NK-92 treated with Interleukin-12 subunit alpha and Interleukin-12 subunit beta, amount 100 ng/mL, for 24 hours (cell line): ENCODE results near the gene TASOR.
"Not testable (repeated sequence)": the region's sequence is repeated elsewhere in the genome, so short reads cannot be mapped to it uniquely, and the experiment has no call there.

Experiments
- DNase-seq: peaks from one replicate; lab custom pipeline; 2025; lab: John Stamatoyannopoulos, UW

TASOR gene

DNA sequence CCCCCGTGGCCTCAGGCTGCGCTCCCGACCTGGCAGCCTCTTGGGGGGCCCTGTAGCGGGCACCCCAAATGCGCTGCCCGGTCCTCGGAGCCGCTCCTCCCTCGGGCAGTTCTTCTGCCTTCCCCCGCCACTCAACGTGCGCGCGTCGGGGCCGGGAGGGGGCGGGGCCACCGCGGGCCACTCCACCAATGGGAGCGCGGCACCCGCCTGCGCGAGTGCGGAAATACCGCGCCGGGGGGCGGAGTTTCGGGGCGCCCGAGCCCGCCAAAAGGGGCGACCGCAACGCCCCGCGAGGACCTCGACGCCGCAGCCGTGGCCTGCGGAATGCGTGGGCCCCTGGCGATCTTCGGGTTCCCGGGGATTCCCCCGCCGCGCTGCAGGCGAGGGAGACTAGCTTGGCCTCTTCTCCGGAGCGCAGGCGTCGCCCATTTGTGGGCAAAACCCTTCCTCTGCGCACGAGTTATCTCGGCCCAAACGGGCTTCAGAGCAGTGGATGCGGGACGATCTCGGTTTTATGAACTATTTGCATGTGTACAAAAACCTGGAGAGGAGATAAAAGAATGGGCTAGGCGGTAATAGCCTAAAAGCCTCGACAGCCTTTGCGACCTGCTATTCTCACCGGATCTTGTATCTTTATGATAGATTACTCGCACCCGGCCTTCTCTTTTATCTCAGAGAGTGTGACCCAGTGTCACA is at the start of gene TASOR:
TASOR (minus strand) TSS at position 144 of the 696 bp plus-strand sequence. CDS start 259 bp downstream, outside the sequence.
- DNase-seq, result peak; percentile 67

DNA sequence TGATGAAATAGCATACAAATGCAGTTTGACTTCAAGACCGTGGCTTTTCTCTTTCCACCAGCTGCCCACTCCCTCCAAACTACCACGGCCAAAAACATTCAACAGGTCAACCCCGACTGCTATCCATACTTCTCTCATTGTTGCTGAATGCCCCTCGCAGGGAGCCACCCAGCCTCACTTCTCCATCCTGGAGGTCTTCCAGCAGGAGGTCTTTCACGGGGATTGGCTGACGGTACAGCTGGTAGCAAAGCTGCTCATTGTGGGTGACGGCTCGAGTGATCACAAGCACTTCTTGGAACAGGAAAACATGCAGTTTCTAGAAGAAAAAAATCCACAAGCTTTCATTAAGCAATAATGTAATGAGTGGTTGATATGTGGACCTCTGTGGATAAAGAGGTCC is 49.0 kb upstream of the TASOR start:
- no peak for DNase-seq

DNA sequence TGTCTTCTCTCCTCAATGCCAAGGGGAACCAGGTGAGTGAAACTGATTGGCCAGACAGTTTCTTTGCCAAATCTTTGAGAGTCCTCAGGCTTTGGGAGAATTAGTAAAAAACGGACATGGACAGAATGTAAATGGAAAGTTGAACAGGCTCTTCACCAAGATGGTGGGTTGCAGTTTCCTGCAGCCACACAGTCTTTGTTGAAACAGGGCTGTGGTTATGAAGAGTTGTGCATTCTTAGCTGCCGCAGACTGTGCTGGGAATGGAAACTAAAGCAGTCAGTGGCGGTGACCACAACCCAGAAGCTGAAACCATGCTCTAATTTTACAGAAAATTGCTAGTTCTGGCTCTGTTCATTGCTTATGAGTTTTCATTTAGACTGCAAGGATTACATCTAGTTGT is 42.1 kb upstream of the TASOR start:
- DNase-seq, result peak; percentile 45

GRCh38 chr3:56724676-56725075 is 41.6 kb upstream of the TASOR start:
- DNase-seq, result no peak

DNA sequence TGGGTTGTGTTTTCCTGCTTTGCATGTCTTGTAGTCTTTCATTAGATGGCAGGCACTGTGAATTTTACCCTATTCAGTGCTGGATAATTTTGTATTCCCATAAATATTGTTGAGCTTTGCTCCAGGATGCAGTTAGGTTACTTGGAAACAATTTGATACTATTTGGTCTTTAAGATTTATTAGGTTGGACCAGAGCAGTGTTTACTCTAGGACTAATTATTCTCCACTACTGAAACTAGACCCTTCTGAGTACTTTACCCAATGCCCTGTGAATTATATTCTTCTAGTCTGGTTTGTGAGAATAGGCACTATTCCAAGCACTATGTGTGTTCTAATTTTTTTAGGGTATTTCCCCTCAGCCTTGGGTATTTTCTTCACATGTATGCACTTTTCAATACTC is 37.8 kb upstream of the TASOR start:
- no peak for DNase-seq

DNA sequence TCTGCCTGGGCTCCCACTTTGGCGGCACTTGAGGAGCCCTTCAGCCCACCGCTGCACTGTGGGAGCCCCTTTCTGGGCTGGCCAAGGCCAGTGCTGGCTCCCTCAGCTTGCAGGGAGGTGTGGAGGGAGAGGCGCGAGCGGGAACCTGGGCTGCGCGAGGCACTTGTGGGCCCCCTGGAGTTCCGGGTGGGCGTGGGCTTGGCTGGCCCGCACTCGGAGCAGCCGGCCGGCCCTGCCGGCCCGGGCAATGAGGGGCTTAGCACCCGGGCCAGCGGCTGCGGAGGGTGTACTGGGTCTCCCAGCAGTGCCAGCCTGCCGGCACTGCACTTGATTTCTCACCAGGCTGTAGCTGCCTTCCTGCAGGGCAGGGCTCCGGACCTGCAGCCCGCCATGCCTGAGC is 35.7 kb upstream of the TASOR start:
- not testable (repeated sequence) for DNase-seq

DNA sequence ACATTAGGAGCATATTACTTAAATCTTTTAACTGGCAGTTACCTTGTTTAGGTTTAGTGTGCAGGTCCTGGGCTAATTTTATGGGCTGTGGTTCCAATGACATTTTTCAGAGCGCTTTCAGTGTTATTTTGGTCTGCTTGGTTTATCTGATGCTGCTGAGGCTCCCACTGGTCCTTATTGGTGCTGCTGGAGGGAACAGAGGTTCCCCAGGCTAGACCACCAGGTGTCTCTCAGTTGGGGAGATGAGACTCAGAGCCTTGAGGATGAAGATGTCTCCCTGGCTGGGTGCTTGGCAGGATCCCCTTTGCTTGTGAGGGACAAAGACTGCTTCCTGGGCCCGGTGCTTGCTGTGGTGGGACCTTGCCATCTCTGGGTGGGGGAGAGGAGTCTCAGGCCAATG is 28.3 kb upstream of the TASOR start:
- no peak for DNase-seq

- DNase-seq, result not testable (repeated sequence)
Observed at GRCh38 chr3:56707412-56707811, 24.3 kb upstream of the TASOR start.

DNA sequence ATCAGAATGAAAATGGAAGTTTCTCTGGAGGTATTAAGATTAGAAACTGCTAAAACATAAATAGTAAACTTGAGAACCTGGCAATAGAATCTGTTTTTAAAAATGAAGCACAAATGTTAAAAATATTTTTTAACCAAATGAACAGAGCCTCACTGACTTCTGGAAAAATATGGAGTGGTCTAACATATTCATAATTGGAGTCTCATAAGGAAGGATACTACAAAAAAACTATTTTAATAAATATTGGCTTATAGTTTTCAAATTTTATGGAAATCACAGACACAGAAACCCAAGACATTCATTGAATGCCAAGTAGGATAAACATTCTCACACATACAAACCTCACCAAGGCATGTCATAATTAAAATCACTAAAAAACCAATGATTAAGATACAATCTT is 23.6 kb upstream of the TASOR start:
- DNase-seq, result no peak

DNA sequence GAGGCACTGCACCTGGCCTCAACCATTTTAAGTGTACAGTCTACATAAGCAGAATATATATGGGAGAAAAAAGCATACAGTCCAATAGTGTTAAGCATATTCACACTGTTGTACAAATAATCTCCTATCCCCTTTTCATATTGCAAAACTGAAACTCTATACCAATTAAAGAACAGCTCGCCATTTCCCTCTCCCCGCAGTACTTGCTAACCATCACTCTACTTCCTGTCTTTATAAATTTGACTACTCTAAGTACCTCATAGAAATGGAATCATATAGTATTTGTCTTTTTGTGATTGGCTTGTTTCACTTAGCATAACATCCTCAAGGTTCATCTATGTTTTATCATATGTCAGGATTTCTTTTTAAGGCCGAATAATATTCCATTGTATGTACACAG is 21.6 kb upstream of the TASOR start:
- no peak for DNase-seq

GRCh38 chr3:56702490-56703315 is 19.6 kb upstream of the TASOR start:
- DNase-seq, result no peak

DNA sequence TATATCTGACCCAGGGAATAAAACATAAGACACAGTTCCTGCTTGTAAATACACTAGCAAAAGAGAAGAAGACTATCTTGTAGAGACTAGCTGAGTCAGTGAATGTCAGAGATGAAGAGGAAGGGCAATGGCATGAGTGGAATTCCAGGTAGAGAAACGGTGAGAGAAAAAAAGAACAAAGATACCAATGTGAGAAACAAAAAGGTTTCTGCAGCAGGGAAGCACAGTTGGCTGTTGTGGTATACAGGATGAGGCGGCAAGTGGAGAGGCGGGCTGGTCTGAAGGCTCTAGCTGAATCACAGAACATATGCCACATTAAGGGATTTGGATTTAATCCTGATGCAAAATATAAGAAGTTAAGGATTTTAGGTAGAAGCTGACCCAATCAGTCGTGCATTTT is 17.1 kb upstream of the TASOR start:
- DNase-seq, result no peak

DNA sequence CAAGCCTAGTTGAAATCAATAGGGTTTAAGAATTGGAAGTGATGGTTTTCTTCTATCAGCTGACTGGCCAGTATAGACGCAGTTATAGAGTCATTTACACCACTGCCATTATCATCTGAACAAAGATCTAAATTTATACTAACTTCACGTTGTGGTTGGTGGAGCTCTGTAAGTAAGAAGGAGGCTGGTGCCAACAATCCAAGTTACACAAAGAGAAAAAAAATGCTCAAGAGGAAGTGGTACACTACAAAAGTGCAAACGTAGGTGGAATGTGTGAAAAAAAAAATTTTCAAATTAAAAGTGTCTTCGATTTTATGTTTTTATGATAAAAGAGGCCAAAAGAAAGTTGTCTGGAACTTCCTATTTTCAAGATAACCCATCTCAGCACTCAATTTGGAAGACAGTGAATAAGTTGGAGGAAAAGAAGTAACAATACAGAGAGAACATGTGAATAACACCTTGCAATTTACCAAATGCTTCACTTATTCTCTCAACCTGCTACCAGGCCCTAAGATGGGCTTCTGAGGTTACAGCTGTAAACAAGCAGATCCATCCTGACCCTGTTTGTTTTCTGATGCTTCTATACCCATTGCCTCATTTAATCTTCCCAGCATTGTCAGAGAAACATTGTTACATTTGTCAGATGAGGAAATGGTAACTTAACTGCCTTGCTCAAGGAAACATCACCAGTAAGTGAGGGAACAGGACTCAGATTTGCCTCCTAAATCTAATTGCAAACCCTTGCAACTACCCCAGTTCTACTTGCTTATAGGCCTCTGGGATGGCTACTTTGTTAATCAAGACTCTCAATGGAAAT is 12.0 kb upstream of the TASOR start:
- DNase-seq, result no peak

DNA sequence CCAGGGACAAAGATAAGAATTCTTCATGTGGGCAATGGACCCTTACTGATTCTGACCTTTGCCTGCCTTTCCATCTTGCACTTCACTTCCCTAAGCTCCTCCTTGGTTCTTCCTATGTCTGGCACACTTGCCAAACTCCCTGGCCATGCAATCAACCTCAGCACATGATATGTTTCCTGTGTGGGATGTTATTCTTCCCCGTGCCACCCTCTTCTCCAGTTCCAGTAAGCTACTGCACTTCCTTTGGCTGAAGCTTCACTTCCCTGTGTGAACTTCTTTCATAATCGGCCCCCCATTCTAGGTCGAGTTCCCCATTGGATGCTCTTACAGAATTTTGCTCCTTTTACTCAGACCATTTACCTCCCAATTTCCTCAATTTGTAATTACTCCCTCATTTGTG is 10.7 kb upstream of the TASOR start:
- DNase-seq, result no peak

GRCh38 chr3:56692520-56693433 is 9.7 kb upstream of the TASOR start:
- DNase-seq, result not testable (repeated sequence)

- DNase-seq, result not testable (repeated sequence)
Observed at GRCh38 chr3:56692001-56692365, 8.9 kb upstream of the TASOR start.

DNA sequence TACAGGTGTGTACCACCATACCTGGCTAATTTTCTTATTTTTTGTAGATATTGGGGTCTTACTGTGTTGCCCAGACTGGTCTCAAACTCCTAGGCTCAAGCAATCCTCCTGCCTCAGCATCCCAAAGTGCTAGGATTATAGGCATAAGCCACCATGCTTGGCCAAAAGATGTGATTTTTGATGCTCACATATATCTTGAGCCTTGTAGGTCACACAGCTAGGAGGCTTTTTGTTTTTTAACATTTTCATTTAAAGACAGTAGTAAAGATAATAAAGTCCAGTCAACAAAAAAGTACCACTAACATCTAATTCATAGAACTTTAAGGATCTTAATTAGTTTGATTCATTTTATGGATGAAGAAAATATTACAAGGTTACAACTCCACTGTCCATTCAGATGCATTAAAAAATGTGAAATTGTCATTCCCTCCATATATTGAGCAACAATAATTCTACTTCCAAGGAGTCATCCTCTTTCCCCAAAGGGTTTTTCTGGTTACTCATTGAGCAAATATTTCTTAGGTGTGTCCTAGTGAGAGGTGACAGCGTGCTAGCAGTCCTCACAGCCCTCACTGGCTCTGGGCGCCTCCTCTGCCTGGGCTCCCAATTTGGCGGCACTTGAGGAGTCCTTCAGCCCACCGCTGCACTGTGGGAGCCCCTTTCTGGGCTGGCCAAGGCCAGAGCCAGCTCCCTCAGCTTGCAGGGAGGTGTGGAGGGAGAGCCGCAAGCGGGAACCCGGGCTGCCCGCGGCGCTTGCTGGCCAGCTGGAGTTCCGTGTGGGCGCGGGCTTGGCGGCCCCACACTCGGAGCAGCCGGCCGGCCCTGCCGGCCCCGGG is 8.3 kb upstream of the TASOR start:
- no peak for DNase-seq

DNA sequence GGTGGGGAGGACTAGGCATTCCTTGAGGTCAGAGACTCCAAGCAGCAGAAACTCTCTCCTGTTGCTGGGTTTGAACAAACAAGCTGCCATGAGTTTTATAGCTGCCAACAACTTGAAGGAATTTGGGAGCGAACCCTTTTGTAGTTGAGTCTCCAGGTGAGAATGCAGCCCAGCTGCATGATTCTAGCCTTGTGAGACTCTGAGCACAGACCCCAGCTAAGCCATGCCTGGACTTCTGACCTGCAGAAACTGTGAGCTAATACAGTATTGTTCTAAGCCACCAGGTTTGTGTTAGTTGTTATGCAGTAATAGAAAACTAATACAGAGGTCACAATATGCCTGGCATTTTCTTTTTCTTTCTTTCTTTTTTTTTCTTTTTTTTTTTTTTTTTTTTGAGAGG is 6.2 kb upstream of the TASOR start:
- DNase-seq, result no peak

DNA sequence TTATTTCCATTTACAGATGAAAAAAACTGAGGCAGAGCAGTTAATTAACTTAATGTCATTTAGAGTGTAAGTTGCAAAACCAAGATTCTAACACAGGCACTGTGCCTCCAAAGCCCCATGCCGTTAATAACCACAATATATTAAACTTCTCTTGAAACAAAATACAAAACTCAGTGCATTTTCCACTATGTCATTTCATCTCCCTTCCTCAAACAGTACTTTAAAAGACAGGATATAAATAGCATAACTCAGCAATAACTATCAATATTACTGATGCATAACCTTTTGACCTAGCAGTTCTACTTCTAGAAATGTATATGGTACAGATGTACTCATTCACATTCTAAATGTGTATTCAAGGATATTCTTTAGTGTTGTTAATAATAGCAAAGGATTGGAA is 5.1 kb upstream of the TASOR start:
- no peak for DNase-seq

GRCh38 chr3:56684029-56684428 is 964 bp upstream of the TASOR start:
- DNase-seq, result no peak
